Cardiac fibroblast (primary cell): ENCODE data around the gene ALDOC.
A peak's percentile ranks its signal among the peaks of the same experiment; 100 is the strongest.

ENCODE experiments used
- DNase-seq, 2 donors: peaks; one replicate each; pipeline versions ENCODE4 v3.0.0 to v3.0.0-alpha.2; 2010; ENCODE audit warnings: low read depth in 2 of 2
- H3K4me3 ChIP-seq, 2 donors: replicated peaks in 1 of 2; 1 replicate in 1 of 2; 2 replicates in 1 of 2; pipeline ENCODE4 v1.5.1; 2011; ENCODE audit warnings: low read depth in 2 of 2, low read length in 2 of 2, mild to moderate bottlenecking in 2 of 2, moderate library complexity in 1 of 2
- TF ChIP-seq, protein P1 (sequence below): IDR thresholded peaks from one replicate; pipeline ENCODE4 v1.5.1; 2011; ENCODE audit warnings: low read depth, mild to moderate bottlenecking, low read length, inconsistent platforms

ALDOC gene

DNA sequence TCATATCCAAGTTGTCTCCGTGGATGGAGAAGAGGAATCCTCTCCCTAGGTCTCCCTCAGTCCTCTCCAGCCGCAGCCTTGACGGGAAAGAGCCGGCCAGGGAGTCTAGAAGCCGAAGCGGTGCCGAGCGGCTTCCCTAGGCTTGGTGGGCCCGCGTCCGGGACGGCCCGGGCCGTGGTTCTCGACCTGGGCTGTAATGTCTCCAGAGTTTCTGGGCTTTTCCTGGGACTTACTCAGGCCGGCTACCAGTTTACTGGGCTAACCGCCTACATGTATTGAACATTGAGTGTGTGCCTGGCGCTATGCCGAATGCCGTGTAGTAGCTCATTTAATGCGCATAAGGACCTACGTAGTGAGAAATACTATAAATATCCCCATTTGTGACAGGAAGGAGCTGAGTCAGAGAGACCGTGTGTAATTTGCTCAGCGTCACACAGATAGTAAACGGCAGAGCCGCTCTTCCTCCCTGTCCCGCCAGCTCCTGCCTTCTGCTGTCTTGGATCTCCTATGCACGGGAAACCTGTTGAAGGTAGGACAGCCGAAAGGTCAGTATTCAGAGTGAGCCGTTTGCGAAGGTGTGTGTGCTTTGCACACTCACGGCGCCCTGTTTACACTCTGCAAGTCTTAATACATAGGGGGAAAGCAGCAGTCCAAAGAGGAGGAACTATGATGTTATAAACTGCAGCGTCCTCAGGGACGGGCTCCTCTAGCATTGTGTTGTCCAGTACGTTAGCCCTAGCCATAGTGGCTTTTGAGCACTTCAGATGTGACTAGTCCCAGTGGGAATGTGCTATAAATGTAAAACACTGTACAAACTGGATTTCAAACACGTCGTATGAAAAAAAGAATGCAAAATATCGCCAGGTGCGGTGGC is 22.9 kb upstream of the ALDOC start:
- DNase-seq, result peak; percentile 87 to 95

DNA sequence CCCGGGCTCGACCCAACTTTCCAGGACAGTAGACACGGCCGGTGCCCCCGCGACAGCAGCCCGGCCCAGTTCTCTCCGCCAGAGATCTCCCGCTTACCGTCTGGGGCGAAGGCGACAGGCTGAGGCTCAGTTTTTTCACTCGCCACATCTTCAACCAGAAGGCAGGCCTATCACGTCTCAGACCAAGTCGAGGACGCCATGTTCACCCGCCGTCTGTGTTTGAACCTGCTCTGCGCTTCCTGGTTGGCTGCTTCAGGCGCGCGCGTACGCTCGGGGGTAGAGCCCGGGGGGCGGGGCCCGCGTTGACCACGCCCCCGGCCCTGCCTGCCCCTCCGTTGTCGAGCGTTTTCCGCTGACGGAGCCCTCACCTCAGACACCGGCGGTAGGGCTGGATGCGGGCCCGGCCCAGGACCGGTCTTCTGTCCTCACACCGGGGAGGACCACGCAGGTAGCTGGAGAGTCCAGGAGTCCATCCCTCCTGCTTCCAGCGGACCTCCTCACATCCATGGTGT is 22.2 kb upstream of the ALDOC start, which contains the start of gene SPAG5:
Gene SPAG5, minus strand, starts transcription at position 227 of the 512 bp plus-strand sequence. Its CDS starts 79 bp downstream, at position 148.
- peak; percentile 91 to 93 for DNase-seq
- peak within 1 kb of the TSS; percentile 77 to 80 for H3K4me3 ChIP-seq
- TF ChIP-seq, protein P1, sequence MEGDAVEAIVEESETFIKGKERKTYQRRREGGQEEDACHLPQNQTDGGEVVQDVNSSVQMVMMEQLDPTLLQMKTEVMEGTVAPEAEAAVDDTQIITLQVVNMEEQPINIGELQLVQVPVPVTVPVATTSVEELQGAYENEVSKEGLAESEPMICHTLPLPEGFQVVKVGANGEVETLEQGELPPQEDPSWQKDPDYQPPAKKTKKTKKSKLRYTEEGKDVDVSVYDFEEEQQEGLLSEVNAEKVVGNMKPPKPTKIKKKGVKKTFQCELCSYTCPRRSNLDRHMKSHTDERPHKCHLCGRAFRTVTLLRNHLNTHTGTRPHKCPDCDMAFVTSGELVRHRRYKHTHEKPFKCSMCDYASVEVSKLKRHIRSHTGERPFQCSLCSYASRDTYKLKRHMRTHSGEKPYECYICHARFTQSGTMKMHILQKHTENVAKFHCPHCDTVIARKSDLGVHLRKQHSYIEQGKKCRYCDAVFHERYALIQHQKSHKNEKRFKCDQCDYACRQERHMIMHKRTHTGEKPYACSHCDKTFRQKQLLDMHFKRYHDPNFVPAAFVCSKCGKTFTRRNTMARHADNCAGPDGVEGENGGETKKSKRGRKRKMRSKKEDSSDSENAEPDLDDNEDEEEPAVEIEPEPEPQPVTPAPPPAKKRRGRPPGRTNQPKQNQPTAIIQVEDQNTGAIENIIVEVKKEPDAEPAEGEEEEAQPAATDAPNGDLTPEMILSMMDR, result no peak

More for the DNA sequence above, 22.9 kb upstream of the ALDOC start:
- TF ChIP-seq, protein P1, result no peak
- H3K4me3 ChIP-seq, result peak overlapping the region; percentile 77 to 80

DNA sequence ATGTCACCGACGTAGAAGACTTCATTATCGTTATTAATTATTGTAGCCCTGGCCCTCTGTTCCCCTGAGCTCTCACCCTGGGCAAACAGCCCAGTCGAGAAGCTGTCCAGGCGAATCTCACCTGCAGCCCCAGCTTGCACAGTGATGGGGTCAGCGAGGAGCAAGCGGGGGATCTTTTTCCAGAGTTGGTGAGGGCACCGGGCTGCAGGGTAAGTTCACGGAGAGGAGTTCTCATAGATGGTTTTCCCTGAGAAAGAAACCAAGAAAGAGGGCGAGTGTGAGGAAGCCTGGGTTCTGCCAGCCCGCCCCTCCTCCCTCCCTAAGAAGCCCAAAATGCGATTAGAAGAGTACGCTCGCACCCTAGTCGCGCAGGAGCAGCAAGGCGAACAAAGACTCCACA is 21.7 kb upstream of the ALDOC start:
- TF ChIP-seq, protein P1, result no peak
- H3K4me3 ChIP-seq, result peak overlapping the region; percentile 77 to 80
- no peak for DNase-seq

DNA sequence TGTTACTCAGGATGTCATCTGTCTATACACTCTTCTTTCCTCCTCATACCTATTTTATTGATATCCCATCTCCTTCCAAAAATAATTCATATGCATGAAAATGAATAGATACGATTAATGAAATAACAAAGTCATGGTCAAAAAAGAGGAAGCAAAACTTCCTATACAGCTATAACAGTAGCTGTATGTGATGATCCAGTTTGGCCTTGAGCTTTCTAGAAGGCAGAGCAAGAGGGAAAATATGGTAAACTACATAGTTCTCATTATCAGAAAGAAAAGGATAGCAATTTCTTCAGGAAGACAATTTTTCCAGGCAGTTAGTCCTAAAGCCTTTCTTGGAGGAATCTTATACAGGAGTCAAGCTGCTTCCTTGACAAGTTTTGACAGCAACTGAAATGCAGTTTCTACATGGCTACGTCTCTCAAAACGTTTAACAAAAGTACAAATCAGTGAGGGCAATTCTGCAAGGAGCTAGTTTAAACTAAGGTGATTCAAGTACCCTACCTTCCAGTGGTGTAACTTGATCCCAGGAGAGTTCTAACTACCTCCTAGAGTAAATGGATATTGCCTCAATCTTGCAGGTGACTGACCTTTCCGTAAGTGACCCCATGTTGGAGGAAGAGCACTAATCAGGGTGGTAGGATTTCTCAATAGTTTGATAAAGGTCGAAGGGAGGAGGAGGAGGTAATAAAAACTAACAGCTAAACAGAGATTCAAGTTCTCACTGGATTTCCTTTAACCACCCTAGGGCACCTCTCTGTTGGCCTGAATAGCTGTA is 21.1 kb upstream of the ALDOC start:
- peak overlapping the region; percentile 77 to 80 for H3K4me3 ChIP-seq
- TF ChIP-seq, protein P1, result no peak
- DNase-seq, result no peak

DNA sequence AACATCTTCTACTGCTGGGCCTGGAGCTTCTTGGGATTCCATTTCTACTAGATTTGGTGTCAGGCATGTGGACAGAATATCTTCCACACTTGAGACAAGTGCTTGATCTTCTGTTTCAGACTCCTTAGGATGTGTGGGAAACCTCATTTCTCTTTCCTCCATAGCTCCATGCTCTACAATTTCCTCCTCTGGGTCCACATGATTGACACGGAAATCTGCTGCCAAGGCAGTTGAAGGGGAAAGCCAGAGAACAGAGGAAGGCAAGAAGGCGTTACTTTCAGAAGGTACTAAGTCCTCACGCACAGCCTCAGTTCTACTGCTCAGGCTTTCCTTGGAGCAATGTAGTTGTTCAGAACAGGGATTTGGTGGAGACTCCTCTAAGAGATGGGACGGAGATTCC is 15.6 kb upstream of the ALDOC start:
- H3K4me3 ChIP-seq, result no peak overlapping the region
- TF ChIP-seq, protein P1, result no peak
- DNase-seq, result no peak

DNA sequence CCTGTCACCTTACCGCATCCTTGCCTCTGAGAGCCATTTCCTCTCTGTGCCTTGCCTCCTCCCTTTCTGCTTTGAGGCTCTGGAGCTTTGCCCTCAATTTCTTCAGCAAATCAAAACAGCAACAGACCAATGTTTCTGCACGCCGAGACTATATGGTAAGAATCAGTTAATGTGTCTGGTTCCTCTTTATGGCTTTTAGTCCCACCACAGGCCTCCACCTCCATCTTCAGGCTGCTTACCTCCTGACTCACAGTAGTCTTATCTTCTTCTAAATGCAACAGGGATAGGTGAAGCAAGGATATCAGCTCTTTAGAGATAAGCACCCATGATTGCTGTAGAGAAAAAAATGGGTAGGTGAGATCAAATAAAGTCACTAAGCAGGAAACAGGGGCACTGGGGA is 9.2 kb upstream of the ALDOC start:
- TF ChIP-seq, protein P1, result no peak
- no peak for DNase-seq
- H3K4me3 ChIP-seq, result no peak overlapping the region
